Measurements from ENCODE around the gene PLBD2. TPM values are rescaled to one million over a fixed set of nuclear protein-coding genes. Genes with fewer than 3 reads are reported as not detected.
A peak's percentile ranks its signal among the peaks of the same experiment; 100 is the strongest.

Gene PLBD2
- total and polyA plus RNA-seq, 9 of the 15 experiments (the other 6 are each of a cell fraction or from before 2014, with no cell fraction given): 2.4 to 37.4 (median 6.0) TPM

DNA sequence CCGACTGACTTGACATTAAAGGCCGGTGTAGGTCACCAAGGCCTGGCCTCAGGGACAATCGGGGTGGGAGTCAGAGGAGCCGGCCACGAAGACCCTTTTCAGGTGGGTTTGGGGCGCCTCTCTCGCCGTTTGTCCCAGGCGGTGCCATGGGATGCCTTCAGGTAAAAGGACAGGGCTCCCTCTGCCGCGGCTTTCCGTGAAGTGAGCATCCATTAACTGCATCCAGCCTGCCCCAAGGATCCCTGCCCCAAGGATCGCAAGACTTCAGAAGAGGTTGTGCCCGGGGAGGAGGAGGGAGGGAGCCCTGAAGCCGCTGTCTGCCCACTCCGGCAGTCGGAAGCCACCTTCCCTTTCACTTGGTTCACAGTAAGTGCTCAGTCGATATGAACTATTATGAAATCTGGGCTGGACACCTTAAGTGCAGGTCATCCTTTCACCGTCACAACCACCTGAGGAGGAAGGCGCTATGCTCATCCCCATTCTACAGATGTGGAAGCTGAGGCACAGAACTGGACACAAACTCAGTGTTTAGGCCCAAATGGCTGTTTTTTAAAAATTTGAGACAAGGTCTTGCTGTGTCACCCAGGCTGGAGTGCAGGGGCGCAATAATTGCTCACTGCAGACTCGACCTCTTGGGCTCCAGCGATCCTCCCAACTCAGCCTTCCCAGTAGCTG is 44.3 kb downstream of the PLBD2 start (continued):
- TF ChIP-seq MGA (IDR thresholded peaks at IDR 0.05) (no peak), ZNF766 (CRISPR knock-in tag; conservative IDR thresholded peaks at IDR 0.05) (no peak), RCOR1 (IDR thresholded peaks at IDR 0.05; ENCODE audit: borderline replicate concordance in 1 of 2, low read depth in 2 of 2, low read length in 2 of 2) (peak in 1 of 2 experiments; percentile 39; a peak in 1 of 4 replicates), SMARCB1 (IDR thresholded peaks at IDR 0.05; ENCODE audit: insufficient read length, low read depth) (no peak), HDAC2 (IDR thresholded peaks at IDR 0.05) (peak; percentile 51; the same call in 1 of the 2 replicates), ZKSCAN1 (IDR thresholded peaks at IDR 0.05; ENCODE audit: low read depth, low read length) (no peak), HOMEZ (CRISPR knock-in tag; IDR thresholded peaks at IDR 0.05) (no peak), CBX3 (IDR thresholded peaks at IDR 0.05; ENCODE audit: borderline replicate concordance in 1 of 2, low read length in 2 of 2) (0 out of 3 replicates have a peak, but pooled peaks of 1 of the 2 experiments have one; percentile 23), TCF7 (IDR thresholded peaks at IDR 0.05; ENCODE audit: borderline replicate concordance) (no peak), PCBP1 (IDR thresholded peaks at IDR 0.05; ENCODE audit: low read depth, low read length, poor library complexity, severe bottlenecking) (no peak), SMARCA5 (IDR thresholded peaks at IDR 0.05) (peak; percentile 66; the same call in 1 of the 2 replicates), ZBTB1 (CRISPR knock-in tag; IDR thresholded peaks at IDR 0.05; ENCODE audit: borderline replicate concordance, low read depth) (0 out of 2 replicates have a peak, but pooled peaks have one; percentile 23), POLR2A (conservative IDR thresholded peaks at IDR 0.05) (no peak)
- TF ChIP-seq, protein P1, sequence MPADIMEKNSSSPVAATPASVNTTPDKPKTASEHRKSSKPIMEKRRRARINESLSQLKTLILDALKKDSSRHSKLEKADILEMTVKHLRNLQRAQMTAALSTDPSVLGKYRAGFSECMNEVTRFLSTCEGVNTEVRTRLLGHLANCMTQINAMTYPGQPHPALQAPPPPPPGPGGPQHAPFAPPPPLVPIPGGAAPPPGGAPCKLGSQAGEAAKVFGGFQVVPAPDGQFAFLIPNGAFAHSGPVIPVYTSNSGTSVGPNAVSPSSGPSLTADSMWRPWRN (IDR thresholded peaks at IDR 0.05; ENCODE audit: low read depth): no peak

All from K562 (cell line).